ENCODE measurements around the gene SCNM1. TPM values are rescaled to one million over a fixed set of nuclear protein-coding genes. Genes with fewer than 3 reads are reported as not detected.

Gene SCNM1
- polyA plus RNA-seq, 3 donors = 74.9 to 110 (median 103) TPM

DNA sequence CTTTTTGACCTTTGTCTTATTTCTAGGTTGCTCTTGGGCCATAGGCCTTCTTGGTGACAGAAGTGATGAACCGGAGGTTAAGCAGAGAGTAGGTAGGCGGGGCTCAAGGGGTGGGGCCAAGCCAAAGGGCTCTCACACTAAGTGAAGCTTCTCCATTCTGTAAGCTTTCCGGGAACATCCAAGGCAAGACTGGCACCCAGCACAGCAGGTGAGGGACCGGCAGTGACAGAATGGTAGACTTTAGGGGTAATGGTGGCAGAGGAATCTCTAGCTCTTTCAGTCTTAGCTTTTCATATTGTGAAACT is 9.5 kb upstream of the SCNM1 start, which contains the start of gene TNFAIP8L2:
Gene TNFAIP8L2 (plus strand): TSS at position 135 of the 305 bp plus-strand sequence. CDS start 2,049 bp downstream, outside the sequence.
- WGBS (ENCODE audit: insufficient coverage) = 0% methylated on average over 3 of the region's 4 CpGs
- Histone ChIP-seq H3K4me3 (replicated peaks in 1 of 3; ENCODE audit: low read depth in 2 of 3, low read length in 3 of 3) (peak within 1 kb of the TSS; percentile 74 to 91 (median 91)), H3K79me2 (ENCODE audit: insufficient read depth, low read length) (peaks cover 49% of the 10 kb centered on the region), H2AFZ (ENCODE audit: insufficient read depth, low read depth, low read length, poor library complexity, severe bottlenecking) (peak within 1 kb of the TSS; percentile 62), H3K4me1 (ENCODE audit: control insufficient read depth in 1 of 2, insufficient read depth in 2 of 2, low read length in 2 of 2) (peaks cover 51 to 60% of the 10 kb centered on the region in 2 donors), H4K20me1 (ENCODE audit: insufficient read depth, low read length) (peaks cover 49% of the 10 kb centered on the region), H3K27ac (ENCODE audit: low read depth in 1 of 2, low read length in 2 of 2) (peak within 1 kb of the TSS; percentile 60 to 79), H3K36me3 (replicated peaks in 1 of 2; ENCODE audit: control insufficient read depth in 1 of 2, insufficient read depth in 2 of 2, low read length in 2 of 2) (peaks cover 10 to 28% of the 10 kb centered on the region in 2 donors), H3K9ac (ENCODE audit: insufficient read depth, low read length, poor library complexity, severe bottlenecking) (peak within 1 kb of the TSS; percentile 52), H3K4me2 (replicated peaks; ENCODE audit: extremely low read depth, low read length, poor library complexity, severe bottlenecking) (peak within 1 kb of the TSS; percentile 88), H3K9me3 (replicated peaks in 1 of 2; ENCODE audit: control insufficient read depth in 1 of 2, insufficient read depth in 1 of 2, low read length in 2 of 2) (no peaks in the 10 kb centered on the region), H3K27me3 (ENCODE audit: control insufficient read depth in 2 of 2, insufficient read depth in 2 of 2, low read length in 2 of 2) (no peaks in the 10 kb centered on the region)
- H3K27me3 Mint-ChIP-seq (ENCODE audit: low read depth in 3 of 3) = peaks cover 0 to 7% (median 0%) of the 10 kb centered on the region in 3 donors
- peak; percentile 64 to 72 (median 64) for DNase-seq
- peak within 1 kb of the TSS; percentile 98 for H3K4me3 Mint-ChIP-seq
- TF ChIP-seq, protein P1, sequence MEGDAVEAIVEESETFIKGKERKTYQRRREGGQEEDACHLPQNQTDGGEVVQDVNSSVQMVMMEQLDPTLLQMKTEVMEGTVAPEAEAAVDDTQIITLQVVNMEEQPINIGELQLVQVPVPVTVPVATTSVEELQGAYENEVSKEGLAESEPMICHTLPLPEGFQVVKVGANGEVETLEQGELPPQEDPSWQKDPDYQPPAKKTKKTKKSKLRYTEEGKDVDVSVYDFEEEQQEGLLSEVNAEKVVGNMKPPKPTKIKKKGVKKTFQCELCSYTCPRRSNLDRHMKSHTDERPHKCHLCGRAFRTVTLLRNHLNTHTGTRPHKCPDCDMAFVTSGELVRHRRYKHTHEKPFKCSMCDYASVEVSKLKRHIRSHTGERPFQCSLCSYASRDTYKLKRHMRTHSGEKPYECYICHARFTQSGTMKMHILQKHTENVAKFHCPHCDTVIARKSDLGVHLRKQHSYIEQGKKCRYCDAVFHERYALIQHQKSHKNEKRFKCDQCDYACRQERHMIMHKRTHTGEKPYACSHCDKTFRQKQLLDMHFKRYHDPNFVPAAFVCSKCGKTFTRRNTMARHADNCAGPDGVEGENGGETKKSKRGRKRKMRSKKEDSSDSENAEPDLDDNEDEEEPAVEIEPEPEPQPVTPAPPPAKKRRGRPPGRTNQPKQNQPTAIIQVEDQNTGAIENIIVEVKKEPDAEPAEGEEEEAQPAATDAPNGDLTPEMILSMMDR (IDR thresholded peaks at IDR 0.05) = no peak
- H3K36me3 Mint-ChIP-seq = peaks cover 22 to 30% of the 10 kb centered on the region in 2 donors
- intact Hi-C loops (cut with micrococcal nuclease) = loop anchor here in 1 of 2 donors (2.0 to 5.0 kb wide), 3 partner anchors 58 to 394 kb away; no protein-coding TSS in a partner anchor
- no peaks in the 10 kb centered on the region for H3K9me3 Mint-ChIP-seq
- H3K4me1 Mint-ChIP-seq = peaks cover 49% of the 10 kb centered on the region
- peak within 1 kb of the TSS; percentile 90 to 96 (median 95) for H3K27ac Mint-ChIP-seq

DNA sequence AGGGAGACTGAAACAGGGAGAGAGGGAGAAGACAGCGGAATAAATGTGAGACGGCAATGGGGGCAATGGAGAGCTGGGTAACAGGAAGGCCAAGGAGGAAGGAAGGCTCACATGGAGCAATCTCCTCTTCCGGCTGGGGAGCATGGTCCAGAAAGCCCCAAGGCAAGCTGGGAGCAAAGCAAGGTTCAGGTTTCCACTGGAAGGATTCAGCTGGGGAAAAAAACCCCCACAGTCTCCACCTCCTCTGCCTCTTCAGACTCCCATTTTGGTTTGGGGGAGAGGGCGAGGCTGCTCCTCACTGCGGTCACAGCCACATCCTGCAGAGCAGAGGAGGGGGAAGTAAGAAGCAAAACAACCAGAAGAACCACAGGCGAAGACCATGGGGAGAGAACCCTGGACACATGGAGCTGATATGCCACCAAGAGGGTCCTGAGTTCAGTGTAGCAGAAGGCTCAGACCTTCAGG is 8.8 kb upstream of the SCNM1 start:
- Histone ChIP-seq H3K79me2 (ENCODE audit: insufficient read depth, low read length) (peaks cover 55% of the 10 kb centered on the region), H3K4me1 (ENCODE audit: control insufficient read depth in 1 of 2, insufficient read depth in 2 of 2, low read length in 2 of 2) (peaks cover 54 to 65% of the 10 kb centered on the region in 2 donors), H3K27ac (ENCODE audit: low read depth in 1 of 2, low read length in 2 of 2) (peak overlapping the region; percentile 60 to 79), H3K36me3 (replicated peaks in 1 of 2; ENCODE audit: control insufficient read depth in 1 of 2, insufficient read depth in 2 of 2, low read length in 2 of 2) (peaks cover 10 to 34% of the 10 kb centered on the region in 2 donors), H2AFZ (ENCODE audit: insufficient read depth, low read depth, low read length, poor library complexity, severe bottlenecking) (peak overlapping the region; percentile 62), H4K20me1 (ENCODE audit: insufficient read depth, low read length) (peaks cover 55% of the 10 kb centered on the region), H3K27me3 (ENCODE audit: control insufficient read depth in 2 of 2, insufficient read depth in 2 of 2, low read length in 2 of 2) (no peaks in the 10 kb centered on the region), H3K4me3 (replicated peaks in 1 of 3; ENCODE audit: low read depth in 2 of 3, low read length in 3 of 3) (peak overlapping the region; percentile 74 to 91 (median 91)), H3K4me2 (replicated peaks; ENCODE audit: extremely low read depth, low read length, poor library complexity, severe bottlenecking) (peak overlapping the region; percentile 88), H3K9ac (ENCODE audit: insufficient read depth, low read length, poor library complexity, severe bottlenecking) (peak overlapping the region; percentile 52), H3K9me3 (replicated peaks in 1 of 2; ENCODE audit: control insufficient read depth in 1 of 2, insufficient read depth in 1 of 2, low read length in 2 of 2) (no peaks in the 10 kb centered on the region)
- Mint-ChIP-seq H3K4me1 (peaks cover 56% of the 10 kb centered on the region), H3K27me3 (ENCODE audit: low read depth in 3 of 3) (peaks cover 0 to 7% (median 0%) of the 10 kb centered on the region in 3 donors), H3K9me3 (no peaks in the 10 kb centered on the region), H3K4me3 (peak overlapping the region; percentile 98), H3K36me3 (peaks cover 28 to 36% of the 10 kb centered on the region in 2 donors), H3K27ac (peak overlapping the region; percentile 90 to 96 (median 95))
- WGBS (ENCODE audit: insufficient coverage) = 3% methylated on average over 3 of the region's 6 CpGs
- TF ChIP-seq, protein P1 (IDR thresholded peaks at IDR 0.05) = no peak
- peak; percentile 34 to 72 (median 66) for DNase-seq
- intact Hi-C loops (cut with micrococcal nuclease) = loop anchor here (1.0 to 5.0 kb wide), 4 partner anchors 8 to 395 kb away; partner anchors contain the start of gene LYSMD1 (in 1 of the 2)
